HEK293 (cell line): ENCODE measurements around the gene APOL1.

Experiments
- CTCF ChIA-PET: fragments of 350-600 bp; formaldehyde crosslinking; extraction: SDS; loops from one replicate; lab custom pipeline; 2021; ENCODE audit warnings: antibody characterized with exemption; lab: Yijun Ruan, JAX
- POLR2A ChIA-PET: fragments of 300-600 bp; formaldehyde crosslinking; extraction: SDS; loops from one replicate; lab custom pipeline; 2020; ENCODE audit warnings: antibody characterized with exemption, inconsistent platforms; lab: Yijun Ruan, JAX
- H3K27ac ChIP-seq: fragments of 200-500 bp; sonication (Bioruptor generic); 2 replicates; pipeline ENCODE4 v1.5.1; 2014; ENCODE audit warnings: low read depth, low read length, control low read depth, inconsistent platforms; ENCODE audit errors: extremely low read depth
- H3K36me3 ChIP-seq, 2 experiments: fragments of 200-500 bp in 1 of 2; sonication (Bioruptor generic) in 1 of 2; 1 replicate in 1 of 2; 2 replicates in 1 of 2; pipeline ENCODE4 v1.5.1; 2014 to 2017; ENCODE audit warnings: inconsistent platforms in 2 of 2, low read length in 2 of 2; ENCODE audit not compliant: control insufficient read depth in 2 of 2, insufficient read depth in 1 of 2
- H3K4me1 ChIP-seq: fragments of 200-500 bp; sonication (Bioruptor generic); 2 replicates; pipeline ENCODE4 v1.5.1; 2014; ENCODE audit warnings: mild to moderate bottlenecking, low read length, inconsistent platforms; ENCODE audit not compliant: control insufficient read depth, insufficient read depth
- H3K4me3 ChIP-seq: 2 replicates; pipeline ENCODE4 v1.5.1; 2011; ENCODE audit warnings: low read depth, mild to moderate bottlenecking, control low read depth, low read length, moderate library complexity
- H3K9me3 ChIP-seq: fragments of 200-500 bp; sonication (Bioruptor generic); 2 replicates; pipeline ENCODE4 v1.5.1; 2014; ENCODE audit warnings: low read depth, low read length, inconsistent platforms; ENCODE audit not compliant: control insufficient read depth, insufficient read depth
- BCL11A ChIP-seq: fragments of 450-650 bp; formaldehyde crosslinking; IDR thresholded peaks from 2 replicates; pipeline ENCODE4 v1.5.1; 2016; ENCODE audit warnings: low read depth, missing biosample characterization, missing genetic modification characterization
- EGR2 ChIP-seq: fragments of 450-650 bp; formaldehyde crosslinking; IDR thresholded peaks from 2 replicates; pipeline ENCODE4 v1.5.1; 2016; ENCODE audit warnings: low read depth, missing biosample characterization, missing genetic modification characterization
- GLI2 ChIP-seq: fragments of 450-650 bp; formaldehyde crosslinking; IDR thresholded peaks from 2 replicates; pipeline ENCODE4; 2017; ENCODE audit warnings: missing biosample characterization, missing genetic modification characterization, low read depth, borderline replicate concordance
- KLF9 ChIP-seq: fragments of 450-650 bp; formaldehyde crosslinking; IDR thresholded peaks from 2 replicates; pipeline ENCODE4 v1.5.1; 2016; ENCODE audit warnings: missing biosample characterization, missing genetic modification characterization, low read depth
- OVOL3 ChIP-seq: fragments of 450-650 bp; formaldehyde crosslinking; IDR thresholded peaks from 2 replicates; pipeline ENCODE4 v1.5.1; 2016; ENCODE audit warnings: missing biosample characterization, missing genetic modification characterization
- ZBTB17 ChIP-seq: fragments of 450-650 bp; formaldehyde crosslinking; IDR thresholded peaks from 2 replicates; pipeline ENCODE4 v1.5.1; 2016; ENCODE audit warnings: missing biosample characterization, missing genetic modification characterization
- ZBTB20 ChIP-seq: fragments of 450-650 bp; formaldehyde crosslinking; IDR thresholded peaks from 2 replicates; pipeline ENCODE4 v1.5.1; 2016; ENCODE audit warnings: missing biosample characterization, missing genetic modification characterization
- ZNF114 ChIP-seq: fragments of 450-650 bp; formaldehyde crosslinking; IDR thresholded peaks from 2 replicates; pipeline ENCODE4 v1.5.0; 2017; ENCODE audit warnings: missing biosample characterization, missing genetic modification characterization
- ZNF16 ChIP-seq: fragments of 450-650 bp; formaldehyde crosslinking; IDR thresholded peaks from 2 replicates; pipeline ENCODE4 v1.5.1; 2016; ENCODE audit warnings: low read depth, missing biosample characterization, missing genetic modification characterization
- ZNF280D ChIP-seq: fragments of 450-650 bp; formaldehyde crosslinking; IDR thresholded peaks from 2 replicates; pipeline ENCODE4 v1.5.1; 2016; ENCODE audit warnings: missing biosample characterization, missing genetic modification characterization
- ZNF302 ChIP-seq: fragments of 450-650 bp; formaldehyde crosslinking; IDR thresholded peaks from 2 replicates; pipeline ENCODE4 v1.5.1; 2016; ENCODE audit warnings: missing biosample characterization, missing genetic modification characterization, low read depth
- ZNF529 ChIP-seq: fragments of 450-650 bp; formaldehyde crosslinking; IDR thresholded peaks from 2 replicates; pipeline ENCODE4 v1.5.1; 2017; ENCODE audit warnings: missing genetic modification characterization, missing biosample characterization; ENCODE audit not compliant: insufficient replicate concordance
- ZNF623 ChIP-seq: fragments of 450-650 bp; formaldehyde crosslinking; IDR thresholded peaks from 2 replicates; pipeline ENCODE4 v1.5.1; 2016; ENCODE audit warnings: missing biosample characterization, missing genetic modification characterization
- ZNF658 ChIP-seq: fragments of 450-650 bp; formaldehyde crosslinking; IDR thresholded peaks from 2 replicates; pipeline ENCODE4; 2016; ENCODE audit warnings: missing biosample characterization, missing genetic modification characterization
- ZNF768 ChIP-seq: fragments of 450-650 bp; formaldehyde crosslinking; IDR thresholded peaks from 2 replicates; pipeline ENCODE4 v1.5.1; 2018; ENCODE audit warnings: missing biosample characterization, mild to moderate bottlenecking, missing genetic modification characterization

The APOL1 gene

GRCh38 chr22:36234919-36235318 is 18.0 kb upstream of the APOL1 start:
- H3K27ac ChIP-seq: no peak overlapping the region
- no peaks in the 10 kb centered on the region for H3K9me3 ChIP-seq
- CTCF ChIA-PET: no interaction called here
- TF ChIP-seq OVOL3 (tag by site-specific recombination) (no peak), GLI2 (tag by site-specific recombination) (no peak)
- TF ChIP-seq, all 188 proteins: peak for 0
- Histone ChIP-seq H3K36me3 (peaks cover 0 to 56% of the 10 kb centered on the region in 2 experiments; a peak in 1 of 3 replicates), H3K4me1 (peaks cover 9% of the 10 kb centered on the region), H3K4me3 (no peak overlapping the region)
- POLR2A ChIA-PET: interaction anchor here (1.4 kb wide), 1 partner anchor 14 kb away, joined by 3 read pairs; no protein-coding TSS in a partner anchor

DNA sequence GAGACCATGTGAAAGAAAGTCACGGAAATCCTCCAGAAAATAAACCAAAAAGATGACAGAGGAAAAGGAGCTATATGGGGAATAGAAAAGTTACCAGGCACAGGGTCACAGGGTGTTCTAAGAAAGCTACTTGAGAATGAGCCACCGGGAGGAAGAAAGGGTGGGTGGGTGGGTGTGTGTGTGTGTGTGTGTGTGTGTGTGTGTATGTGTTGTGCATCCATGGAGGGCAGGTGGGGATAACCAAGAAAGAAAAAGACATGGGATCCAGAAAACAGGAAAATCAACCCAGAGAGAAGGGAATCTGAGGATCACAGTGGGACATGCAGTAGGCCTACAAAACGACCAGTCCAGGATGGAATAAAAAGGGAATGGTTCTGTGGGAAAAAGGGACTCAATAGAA is 17.3 kb upstream of the APOL1 start:
- ChIA-PET POLR2A (interaction anchor here (0.6 to 1.4 kb wide), 2 partner anchors 15 to 18 kb away, joined by 3 to 4 read pairs; no protein-coding TSS in a partner anchor), CTCF (interaction anchor here (0.5 to 1.0 kb wide), 3 partner anchors 26 to 51 kb away, joined by 3 to 5 read pairs (median 3); no protein-coding TSS in a partner anchor)
- no peaks in the 10 kb centered on the region for H3K9me3 ChIP-seq
- peaks cover 0 to 49% of the 10 kb centered on the region in 2 experiments; a peak in 1 of 3 replicates for H3K36me3 ChIP-seq
- H3K27ac ChIP-seq: no peak overlapping the region
- no peak overlapping the region for H3K4me3 ChIP-seq
- TF ChIP-seq EGR2 (no peak), ZNF114 (tag by site-specific recombination) (no peak), ZNF529 (no peak), ZNF302 (tag by site-specific recombination) (no peak), BCL11A (no peak), ZBTB17 (no peak), ZNF623 (tag by site-specific recombination) (no peak), ZNF280D (tag by site-specific recombination) (no peak), ZNF658 (tag by site-specific recombination) (no peak), ZBTB20 (no peak), KLF9 (tag by site-specific recombination) (no peak)
- TF ChIP-seq, all 188 proteins: peak for 0
- peaks cover 9% of the 10 kb centered on the region for H3K4me1 ChIP-seq

DNA sequence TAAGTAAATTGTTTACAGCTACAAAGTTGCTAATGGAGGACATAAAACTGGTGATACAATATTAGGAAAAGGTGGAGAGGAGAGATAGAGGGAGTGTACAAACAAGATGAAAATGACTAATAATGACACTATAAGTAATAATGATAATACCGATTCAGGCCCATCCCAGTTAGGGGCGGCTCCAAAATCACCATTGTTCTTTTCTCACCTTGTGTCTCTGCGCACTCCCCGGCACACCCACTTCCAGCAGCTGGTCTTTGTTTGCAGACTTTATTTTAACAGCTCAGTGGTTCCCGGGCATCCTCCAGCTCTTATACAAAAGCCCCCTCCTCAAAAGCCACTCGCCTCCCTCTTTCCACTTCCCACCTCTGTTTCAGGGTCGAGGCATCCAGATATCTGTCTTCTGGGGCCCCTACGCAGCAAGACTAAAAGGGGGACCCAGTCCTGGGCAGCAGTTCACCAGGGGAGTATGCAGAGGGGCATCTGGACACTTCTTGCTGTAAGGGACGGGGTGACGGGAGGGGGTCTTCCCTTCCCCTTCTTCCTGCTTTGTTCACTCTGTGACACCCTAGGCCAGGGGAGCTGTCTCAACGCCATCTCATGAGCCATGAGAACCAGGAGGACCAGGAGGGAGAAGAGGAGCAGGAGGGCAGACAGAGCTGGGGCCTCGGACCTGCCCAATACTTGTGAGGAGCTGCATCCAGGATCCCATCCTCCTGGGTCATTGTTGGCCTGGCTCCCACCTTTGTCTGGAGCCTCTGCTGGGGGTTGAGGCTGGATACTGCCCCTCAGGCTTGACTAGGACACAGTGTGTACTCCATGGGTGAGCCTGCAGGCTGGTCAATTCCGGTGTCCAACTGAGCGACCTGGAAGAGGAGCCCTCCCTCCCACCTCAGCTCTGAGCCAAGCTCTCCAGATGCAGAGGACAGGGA is 16.3 kb upstream of the APOL1 start:
- Histone ChIP-seq H3K36me3 (peaks cover 0 to 38% of the 10 kb centered on the region in 2 experiments; a peak in 1 of 3 replicates), H3K4me1 (peaks cover 9% of the 10 kb centered on the region), H3K4me3 (no peak overlapping the region), H3K27ac (no peak overlapping the region), H3K9me3 (no peaks in the 10 kb centered on the region)
- TF ChIP-seq ZNF16 (tag by site-specific recombination) (no peak), ZNF768 (tag by site-specific recombination) (no peak)
- ChIA-PET POLR2A (interaction anchor here (1.4 kb wide), 1 partner anchor 16 kb away, joined by 3 read pairs; no protein-coding TSS in a partner anchor), CTCF (interaction anchor here (0.6 to 3.1 kb wide), 5 partner anchors 25 to 250 kb away, joined by 3 to 13 read pairs (median 3); no protein-coding TSS in a partner anchor)
